ENCODE data around the gene MRI1. TPM values are rescaled to one million over a fixed set of nuclear protein-coding genes. Genes with fewer than 3 reads are reported as not detected.

Gene MRI1
- total and polyA plus RNA-seq, 2 of the 4 experiments (the other 2 are of a cell fraction), result 26.7 to 37.6 TPM

GRCh38 chr19:13814550-13814949 lies 50.2 kb downstream of the MRI1 start:
- Histone ChIP-seq H3K9ac (ENCODE audit: low read depth, low read length) (no peak overlapping the region), H3K4me1 (ENCODE audit: control insufficient read depth, insufficient read depth, low read length) (no peaks in the 10 kb centered on the region), H2AK5ac (ENCODE audit: low read depth, low read length) (no peak overlapping the region), H3K79me1 (ENCODE audit: low read depth in 1 of 2, low read length in 2 of 2) (peaks cover 0 to 12% of the 10 kb centered on the region in 2 experiments; a peak in 1 of 4 replicates), H2AFZ (replicated peaks; ENCODE audit: low read length, poor library complexity) (no peak overlapping the region), H3K23ac (ENCODE audit: low read depth, low read length) (no peak overlapping the region), H3K9me3 (ENCODE audit: control insufficient read depth, insufficient read depth, low read length) (no peaks in the 10 kb centered on the region), H3K18ac (ENCODE audit: low read depth, low read length) (no peak overlapping the region), H3K27ac (ENCODE audit: insufficient read depth, low read length) (no peak overlapping the region), H3K14ac (replicated peaks; ENCODE audit: low read depth, low read length) (no peak overlapping the region), H3K9me1 (ENCODE audit: insufficient read depth, low read length) (peaks cover 3% of the 10 kb centered on the region; the same call in 1 of the 2 replicates), H2AK9ac (replicated peaks; ENCODE audit: low read depth, low read length, poor library complexity) (no peak overlapping the region), H3K4ac (ENCODE audit: low read depth, low read length) (no peak overlapping the region), H4K91ac (ENCODE audit: insufficient read depth, low read depth, low read length) (no peak overlapping the region), H4K8ac (ENCODE audit: low read depth in 2 of 2, low read length in 2 of 2) (no peak overlapping the region), H3K27me3 (ENCODE audit: control insufficient read depth, insufficient read depth, low read length) (no peaks in the 10 kb centered on the region), H3K56ac (ENCODE audit: extremely low read depth, insufficient read depth, low read length) (no peak overlapping the region), H2BK120ac (ENCODE audit: low read depth, low read length) (no peak overlapping the region), H3K36me3 (ENCODE audit: control insufficient read depth, insufficient read depth, low read length) (peaks cover 62% of the 10 kb centered on the region), H4K5ac (ENCODE audit: low read depth, low read length) (no peak overlapping the region), H2BK20ac (ENCODE audit: low read depth, low read length) (no peak overlapping the region), H2BK5ac (ENCODE audit: low read depth, low read length, poor library complexity, severe bottlenecking) (no peak overlapping the region), H4K20me1 (ENCODE audit: insufficient read depth, low read length) (peaks cover 4% of the 10 kb centered on the region; the same call in 1 of the 2 replicates), H3K4me3 (ENCODE audit: insufficient read depth, low read depth, low read length) (no peak overlapping the region), H3K4me2 (ENCODE audit: low read depth, low read length) (no peak overlapping the region), H2BK15ac (ENCODE audit: low read depth, low read length) (no peak overlapping the region)
- 98% methylated on average over 11 of the region's 21 CpGs; no CpG with 5 or more reads in 1 of the 2 experiments for WGBS, 2 experiments (ENCODE audit: extremely low coverage in 2 of 2, insufficient read length in 1 of 2)
- DNase-seq (no peak), ATAC-seq (ENCODE audit: low read depth) (no peak)
- no peak for TF ChIP-seq POLR2A (IDR thresholded peaks at IDR 0.05; ENCODE audit: low read depth, low read length)
- TF ChIP-seq CEBPB (IDR thresholded peaks at IDR 0.05; ENCODE audit: low read depth, low read length), result no peak
- no peak for TF ChIP-seq MAFK (IDR thresholded peaks at IDR 0.05; ENCODE audit: low read depth, low read length)
- TF ChIP-seq USF2 (IDR thresholded peaks at IDR 0.05; ENCODE audit: low read depth, low read length), result no peak
- no peak for TF ChIP-seq BHLHE40 (IDR thresholded peaks at IDR 0.05; ENCODE audit: low read depth, low read length)
- intact Hi-C loops (cut with micrococcal nuclease) (no loop called here), dilution Hi-C loops (cut with HindIII; ENCODE audit: low sequenced_read_pairs, unreplicated experiment) (no loop called here), in situ Hi-C loops (cut with MboI; ENCODE audit: low sequenced_read_pairs) (no loop called here)
- ChIA-PET CTCF (no interaction called here), POLR2A (ENCODE audit: unreplicated experiment) (interaction anchor here (0.7 kb wide), 1 partner anchor 16 kb away, joined by 3 read pairs; no protein-coding TSS in a partner anchor)
- no TSS peak for BruUV-seq (replicated peaks)

Measured in IMR-90 (cell line).